Left kidney (tissue), 2 donors: Measurements from ENCODE around the gene CENPO. TPM values are rescaled to one million over a fixed set of nuclear protein-coding genes. Genes with fewer than 3 reads are reported as not detected.

Source experiments
- DNase-seq: peaks from one replicate; pipeline ENCODE4 v3.0.0-alpha.2; 2013
- polyA plus RNA-seq: library from polyadenylated mRNA; unstranded; fragments of 120-200 nt; gene quantifications from one replicate; pipeline ENCODE4 v1.2.1, GENCODE V29; 2013; ENCODE audit not compliant: insufficient read length

Gene CENPO
- polyA plus RNA-seq, 1 donor, result 25.6 TPM

DNA sequence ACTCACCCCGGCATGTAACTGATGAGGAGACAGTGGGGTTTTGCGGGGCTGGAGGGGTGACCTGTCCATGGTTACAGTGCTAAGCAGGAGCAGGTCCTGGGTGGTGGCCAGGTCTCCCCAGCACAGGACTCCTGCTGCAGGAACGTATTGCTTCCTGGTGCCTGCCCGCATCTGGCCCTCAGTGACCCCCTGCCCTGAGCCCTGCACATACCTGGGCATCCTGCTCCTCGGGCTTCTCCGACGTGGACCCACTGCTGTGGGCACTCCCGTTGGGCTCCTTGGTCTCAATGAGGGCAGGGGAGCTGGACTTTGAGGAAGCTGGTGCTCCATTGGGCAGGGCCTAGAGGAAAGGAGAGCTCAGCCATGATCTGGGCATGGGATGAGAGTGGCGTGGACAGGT, 43.5 kb downstream of the CENPO start:
- no peak for DNase-seq

DNA sequence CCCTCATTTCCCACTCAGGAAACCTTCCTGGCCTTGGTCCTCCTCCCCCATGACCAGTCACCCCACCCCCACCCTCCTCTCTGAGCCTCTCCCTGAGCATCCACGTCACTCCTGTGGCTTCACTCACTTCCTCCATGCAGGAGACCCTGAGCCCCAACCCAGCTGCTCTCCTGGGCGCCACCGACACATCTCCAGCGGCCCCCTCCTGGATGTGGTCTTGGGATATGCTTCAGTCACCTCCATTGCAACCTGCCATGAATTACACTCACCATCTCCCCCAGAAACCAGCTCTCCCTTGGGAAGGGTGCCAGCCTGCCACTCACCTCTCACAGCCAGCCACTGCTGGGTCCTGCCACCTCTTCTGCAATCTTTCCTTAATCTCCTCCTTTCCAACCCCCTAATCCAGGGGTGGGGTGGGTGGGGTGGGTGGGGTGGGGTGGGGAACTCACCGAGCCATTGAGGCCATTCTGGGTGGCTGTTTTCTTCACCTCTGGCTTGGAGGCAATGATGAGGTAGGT, 44.8 kb downstream of the CENPO start:
- DNase-seq, result no peak

DNA sequence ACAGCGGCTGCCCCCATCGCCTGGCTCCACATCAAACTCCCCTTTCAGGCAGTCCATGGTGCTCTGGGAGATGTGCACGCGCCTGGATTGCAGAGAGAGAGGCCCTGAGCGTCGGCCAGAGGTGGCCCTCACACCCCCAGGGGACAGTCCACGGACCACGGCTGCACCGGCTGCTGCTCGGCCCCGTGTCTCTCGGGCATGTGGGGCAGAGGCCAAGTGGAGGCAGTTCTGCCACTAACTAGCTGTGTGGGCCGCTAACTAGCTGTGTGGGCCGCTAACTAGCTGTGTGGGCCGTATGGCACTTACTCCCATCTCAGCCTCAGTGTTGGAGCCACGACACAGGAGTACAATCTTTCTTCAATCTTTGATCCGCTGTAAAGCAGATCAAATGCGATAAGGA, 45.3 kb downstream of the CENPO start:
- no peak for DNase-seq

DNA sequence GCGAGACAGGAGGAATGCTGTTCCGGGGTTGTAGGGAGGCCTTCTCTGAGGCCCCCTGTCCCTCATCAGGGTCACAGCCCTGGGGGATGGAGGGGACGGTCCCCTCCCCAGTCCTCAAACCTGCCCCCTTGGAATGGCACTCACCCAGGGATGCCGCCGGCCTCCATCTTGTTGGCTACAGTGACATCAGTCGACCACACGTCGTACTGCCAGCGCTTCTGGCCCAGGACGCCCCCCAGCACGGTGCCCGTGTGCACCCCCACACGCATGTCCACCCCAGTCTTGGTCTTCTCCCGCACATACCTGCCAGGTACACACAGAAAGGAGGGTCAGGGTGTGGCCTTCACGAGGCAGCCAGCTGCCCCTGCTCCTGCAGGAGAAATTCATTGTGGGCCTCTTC, 46.5 kb downstream of the CENPO start:
- no peak for DNase-seq

DNA sequence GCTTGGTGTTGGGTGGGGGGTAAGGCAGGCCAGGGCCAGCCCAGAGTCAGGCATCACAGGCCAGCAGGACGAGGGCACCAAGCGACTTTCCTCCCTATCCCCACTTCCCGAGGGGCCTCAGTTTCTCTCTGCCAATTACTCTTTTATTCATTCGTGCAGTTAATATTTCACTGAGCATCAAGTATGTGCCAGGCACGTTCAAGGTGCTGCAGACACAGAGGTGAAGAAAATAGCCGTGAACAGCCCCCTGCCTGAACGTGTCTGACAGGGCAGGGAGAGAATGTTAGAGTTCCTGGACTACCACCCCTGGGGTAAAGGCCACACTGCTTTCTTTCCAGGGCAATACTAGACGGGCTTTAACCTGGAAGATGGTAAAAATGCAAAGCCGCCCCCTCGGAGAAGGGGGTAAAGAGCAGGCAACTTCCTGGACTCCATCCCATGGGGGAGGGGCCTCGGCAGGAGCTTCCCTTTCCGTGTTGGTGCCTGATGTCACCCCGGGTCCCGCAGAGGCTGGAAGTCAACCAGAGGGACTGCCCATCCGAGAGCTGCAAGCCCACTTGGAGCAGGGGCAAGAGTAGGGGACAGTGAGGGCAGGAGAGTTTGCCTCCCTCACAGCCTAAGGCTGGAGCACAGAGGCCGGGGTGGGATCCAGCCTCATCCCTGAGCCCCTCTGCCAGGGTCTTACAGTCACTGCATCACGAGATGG, 47.1 kb downstream of the CENPO start:
- DNase-seq, result no peak

DNA sequence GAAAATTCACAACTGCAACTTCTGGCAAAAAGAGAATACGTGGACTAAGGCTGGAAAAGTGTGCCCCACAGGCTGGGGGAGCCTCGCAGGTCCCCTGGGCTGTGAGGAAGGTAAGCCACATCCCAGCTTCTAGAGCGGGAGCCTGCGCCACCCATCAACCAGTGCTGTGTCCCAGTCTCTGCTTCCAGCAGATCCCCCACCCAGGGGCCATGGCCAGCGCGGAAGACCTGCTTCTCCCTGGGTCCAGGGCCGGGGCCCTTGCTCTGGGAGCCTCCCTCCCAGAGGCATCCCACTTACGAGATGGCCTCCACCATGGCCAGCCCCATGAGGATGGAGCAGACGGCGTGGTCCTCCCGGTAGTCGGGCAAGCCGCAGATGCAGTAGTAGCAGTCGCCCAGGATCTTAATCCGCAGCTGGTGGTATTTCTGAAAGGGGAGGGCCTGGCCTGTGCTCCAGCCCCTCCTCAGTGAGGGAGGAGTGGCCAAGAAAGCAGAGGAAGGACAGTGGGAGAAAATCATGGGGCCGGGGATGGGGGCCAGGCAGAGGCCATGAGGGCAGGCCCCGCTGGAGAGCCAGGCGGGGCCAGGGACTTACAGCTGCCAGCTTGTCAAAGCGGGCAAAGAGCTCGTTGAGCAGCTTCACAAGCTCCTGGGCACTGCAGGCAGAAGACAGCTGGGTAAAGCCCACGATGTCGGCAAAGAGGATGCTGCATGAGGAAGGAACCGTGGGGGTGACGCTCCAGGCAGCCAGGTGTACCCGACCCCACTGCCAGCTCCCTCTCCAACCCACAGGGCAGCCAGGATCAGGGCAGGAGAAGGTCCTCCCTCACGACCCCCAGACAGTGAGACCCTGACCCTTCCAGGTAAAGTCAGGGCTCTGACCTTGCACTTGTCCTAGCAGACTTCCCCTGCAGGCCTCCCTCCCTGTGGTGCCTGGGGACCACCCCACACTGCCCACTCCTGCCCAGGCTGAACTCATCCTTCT, 48.0 kb downstream of the CENPO start:
- DNase-seq, result no peak

DNA sequence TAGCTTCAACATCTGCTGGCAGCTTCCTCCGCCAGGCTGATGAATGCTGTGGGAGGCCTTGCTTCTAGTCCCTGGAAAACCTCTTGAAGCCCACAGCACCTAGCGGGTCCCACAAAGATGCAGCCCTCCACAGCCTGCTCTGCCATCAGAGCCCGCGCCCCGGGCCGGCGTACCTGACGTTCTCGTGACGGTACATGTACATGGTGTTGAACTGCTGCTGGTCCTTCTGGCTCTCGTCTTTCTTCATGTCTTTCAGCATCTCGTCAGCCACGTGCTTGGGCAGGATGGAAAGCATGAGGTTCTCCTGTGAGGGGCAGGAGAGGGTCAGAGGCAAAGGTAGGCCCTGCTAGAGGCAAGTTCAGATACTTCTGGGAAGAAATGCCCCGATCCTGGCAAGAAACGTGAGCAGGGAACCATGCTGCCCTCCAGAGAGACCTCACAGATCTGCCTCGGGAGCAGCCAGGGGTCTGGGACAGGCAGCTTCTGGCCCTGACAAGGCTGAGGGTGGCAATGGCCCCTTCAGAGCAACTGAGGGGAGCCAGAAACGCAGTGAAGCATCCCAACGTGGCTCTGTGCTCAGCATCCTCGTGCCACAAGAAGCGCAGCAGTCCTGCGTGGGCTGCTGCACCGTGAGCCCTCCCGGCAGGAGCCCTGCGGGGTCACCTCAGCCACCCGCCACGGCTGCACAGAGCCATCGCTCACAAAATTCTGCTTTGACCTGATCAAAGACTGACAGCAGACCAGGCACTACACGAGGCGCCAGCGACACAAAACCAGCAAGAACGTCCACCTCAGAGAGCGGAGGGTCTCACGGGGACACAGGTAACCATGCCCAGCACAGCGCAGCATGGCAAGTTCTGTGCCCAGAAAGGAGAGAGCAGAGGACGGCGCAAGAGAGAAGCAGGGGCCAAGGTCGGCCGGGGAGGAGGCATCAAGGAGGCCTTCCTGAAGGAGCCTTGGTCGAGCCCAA, 49.1 kb downstream of the CENPO start:
- no peak for DNase-seq

DNA sequence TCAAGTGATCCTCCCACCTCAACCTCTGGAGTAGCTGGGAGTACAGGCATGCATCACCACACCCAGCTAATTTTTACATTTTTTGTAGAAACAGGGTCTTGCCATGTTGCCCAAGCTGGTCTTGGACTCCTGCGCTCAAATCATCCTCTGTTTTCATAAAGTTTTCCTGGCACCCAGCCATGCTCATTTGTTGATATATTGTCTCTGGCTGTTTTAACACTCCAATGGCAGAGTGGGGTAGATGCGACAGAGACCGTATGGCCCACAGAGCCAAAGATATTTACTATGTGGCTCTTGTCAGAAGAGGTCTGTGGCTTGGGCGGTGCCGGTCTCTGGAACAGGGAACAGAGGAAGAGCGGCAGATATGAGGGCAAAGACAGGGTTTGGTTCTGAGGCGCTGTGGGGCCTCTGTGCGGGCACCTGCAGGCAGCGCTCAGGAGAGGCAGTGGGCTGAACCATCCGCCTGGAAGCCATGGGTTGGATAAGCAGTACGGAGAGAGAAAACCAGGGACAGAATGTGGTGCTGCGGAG, 50.2 kb downstream of the CENPO start:
- no peak for DNase-seq

DNA sequence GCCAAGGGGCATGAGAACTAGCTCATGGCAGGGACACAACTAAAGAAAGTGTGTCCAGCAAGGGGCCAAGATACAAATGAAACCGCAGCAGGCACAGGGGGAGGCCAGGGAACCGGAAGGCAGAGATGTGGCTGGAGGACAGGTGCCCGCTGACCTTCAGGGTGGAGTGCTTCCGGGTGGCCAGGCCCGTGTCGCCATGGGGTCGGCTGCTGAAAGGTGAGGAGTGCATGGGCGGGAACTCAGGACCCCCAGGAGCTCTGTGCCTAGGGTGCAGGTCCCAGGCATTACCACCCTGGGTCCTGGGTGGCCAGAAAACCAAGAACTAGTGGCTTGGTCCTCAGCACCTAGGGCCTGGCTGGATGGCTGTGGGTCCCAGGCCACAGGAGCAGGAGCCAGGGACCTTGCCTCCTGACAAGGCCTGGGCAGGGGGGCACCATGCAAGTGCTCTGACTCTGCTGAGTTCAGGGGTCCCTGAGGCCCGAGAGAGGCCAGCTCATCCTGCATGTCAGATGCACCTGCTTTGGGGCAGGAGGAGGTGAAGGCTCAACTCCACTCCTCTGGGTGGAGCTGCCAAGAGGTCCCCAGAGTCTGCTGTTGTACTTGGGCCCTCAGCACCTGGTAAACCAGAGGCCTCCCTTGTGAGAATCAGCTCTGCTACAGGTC, 50.9 kb downstream of the CENPO start:
- no peak for DNase-seq

DNA sequence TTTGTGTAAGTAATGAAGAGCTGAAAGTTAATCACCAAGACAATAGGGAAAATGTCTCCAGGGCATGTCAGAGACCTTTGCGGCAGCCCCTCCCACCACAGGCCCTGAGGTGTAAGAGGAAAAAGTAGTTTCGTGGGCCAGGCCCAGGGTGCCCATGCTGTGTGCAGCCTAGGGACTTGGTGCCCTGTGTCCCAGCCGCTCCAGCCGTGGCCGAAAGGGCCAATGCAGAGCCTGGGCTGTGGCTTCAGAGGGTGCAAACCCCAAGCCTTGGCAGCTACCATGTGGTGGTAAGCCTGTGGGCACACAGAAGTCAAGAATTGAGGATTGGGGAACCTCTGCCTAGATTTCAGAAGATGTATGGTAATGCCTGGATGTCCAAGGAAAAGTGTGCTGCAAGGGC, 52.5 kb downstream of the CENPO start:
- DNase-seq, result no peak

DNA sequence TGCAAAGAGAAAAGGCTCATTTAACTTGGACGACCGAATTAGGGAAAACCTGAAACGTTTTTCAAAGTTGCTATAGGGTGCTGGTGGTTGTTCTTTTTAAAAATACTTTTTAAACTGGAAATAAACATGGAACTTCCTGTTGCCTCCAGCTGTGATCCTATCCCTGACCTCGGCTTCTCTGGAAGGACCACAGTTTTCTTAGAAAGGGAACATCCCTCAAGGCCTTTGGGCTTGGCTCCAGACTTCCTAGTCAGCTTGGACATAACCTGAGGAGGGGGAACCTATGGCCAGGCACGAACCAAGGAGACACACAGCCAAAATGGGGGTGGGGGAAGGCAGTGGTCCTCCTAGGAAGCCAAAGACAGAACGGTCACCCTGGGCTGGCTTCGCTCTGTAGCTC, 57.7 kb downstream of the CENPO start:
- DNase-seq, result no peak

DNA sequence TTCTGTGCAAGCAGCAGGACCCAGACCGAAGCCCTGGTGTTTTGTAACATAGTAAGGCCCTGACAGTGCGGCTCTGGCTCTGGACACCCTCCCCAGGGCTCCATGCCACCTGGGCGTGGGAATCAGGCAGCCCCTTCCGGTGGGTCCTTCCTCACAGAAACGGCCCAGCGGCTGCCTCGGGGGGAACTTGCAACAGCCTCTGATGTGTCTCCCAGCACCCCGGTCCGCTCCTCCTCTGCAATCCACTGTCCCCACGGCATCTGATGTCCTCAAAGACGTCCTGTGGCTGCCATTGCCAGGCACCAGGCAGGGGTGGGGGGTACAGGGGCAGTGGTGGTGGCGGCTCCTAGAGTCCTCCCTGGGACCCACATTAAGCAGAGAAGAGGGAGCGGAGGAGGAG, 58.8 kb downstream of the CENPO start:
- DNase-seq, result no peak

DNA sequence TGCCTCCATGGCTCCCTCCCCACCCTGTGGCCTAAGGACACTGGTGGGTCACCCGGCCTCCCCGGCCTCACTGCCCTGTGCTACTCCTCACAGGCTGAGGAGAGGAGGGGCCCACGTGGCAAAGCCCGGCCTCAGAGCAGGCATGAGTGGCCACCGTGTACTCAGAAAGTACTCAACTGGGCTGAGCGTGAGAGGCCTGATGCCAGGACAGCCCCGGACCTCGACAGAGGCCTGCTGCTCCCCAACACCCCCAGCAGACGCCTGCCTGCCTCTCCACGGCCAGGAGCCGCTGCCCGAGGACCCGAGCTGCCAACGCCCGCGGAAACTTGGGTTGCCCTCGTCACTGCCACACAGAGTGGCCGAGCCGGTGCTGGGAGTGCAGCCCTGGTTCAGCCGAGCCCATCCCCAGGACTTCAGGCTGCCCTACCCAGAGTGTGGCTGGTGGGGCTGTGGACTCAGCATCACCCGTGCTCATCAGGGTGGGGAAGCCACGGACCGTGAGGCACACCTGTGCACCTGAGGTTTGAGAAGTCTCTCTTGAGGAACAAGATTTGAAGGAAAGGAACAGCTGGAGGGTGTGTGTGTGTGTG, 59.3 kb downstream of the CENPO start:
- no peak for DNase-seq

DNA sequence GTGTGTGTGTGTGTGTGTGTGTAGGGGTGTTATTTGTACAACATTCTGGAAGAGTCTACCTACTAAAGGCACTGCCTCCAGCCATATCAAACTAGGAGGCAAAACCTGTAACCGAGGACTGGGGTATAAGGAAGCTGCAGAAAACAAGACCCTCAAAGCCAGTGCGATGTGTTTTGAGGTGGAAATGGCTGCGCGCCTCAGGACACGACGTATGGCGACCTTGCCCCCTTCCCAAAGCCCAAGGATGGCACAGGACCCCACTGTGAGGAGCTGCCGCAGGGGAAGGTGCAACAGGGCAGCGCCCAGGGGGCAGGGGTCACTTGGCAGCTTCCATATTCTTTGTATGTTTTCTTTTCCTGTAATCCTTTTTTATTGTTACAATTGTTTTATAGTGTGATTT, 59.8 kb downstream of the CENPO start:
- no peak for DNase-seq

DNA sequence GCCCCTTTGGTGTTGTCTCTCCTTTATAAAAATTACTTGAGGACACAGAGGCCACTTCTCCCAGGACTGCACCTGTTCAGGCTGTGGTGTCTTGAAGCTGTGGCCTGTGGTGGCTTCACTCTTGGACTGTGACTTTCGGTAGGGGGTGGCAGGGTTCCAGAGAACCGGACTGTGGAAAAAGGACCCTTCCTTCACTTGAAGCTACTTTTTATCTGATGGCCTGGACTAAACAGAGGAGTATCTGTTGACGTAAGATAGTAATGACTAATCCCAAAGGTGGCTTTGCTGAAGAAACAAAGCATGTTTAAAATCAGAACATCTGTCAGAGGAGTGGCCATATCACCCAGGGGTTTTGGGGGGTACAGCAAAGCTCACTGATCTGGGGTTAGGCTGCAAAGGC, 60.8 kb downstream of the CENPO start:
- no peak for DNase-seq

DNA sequence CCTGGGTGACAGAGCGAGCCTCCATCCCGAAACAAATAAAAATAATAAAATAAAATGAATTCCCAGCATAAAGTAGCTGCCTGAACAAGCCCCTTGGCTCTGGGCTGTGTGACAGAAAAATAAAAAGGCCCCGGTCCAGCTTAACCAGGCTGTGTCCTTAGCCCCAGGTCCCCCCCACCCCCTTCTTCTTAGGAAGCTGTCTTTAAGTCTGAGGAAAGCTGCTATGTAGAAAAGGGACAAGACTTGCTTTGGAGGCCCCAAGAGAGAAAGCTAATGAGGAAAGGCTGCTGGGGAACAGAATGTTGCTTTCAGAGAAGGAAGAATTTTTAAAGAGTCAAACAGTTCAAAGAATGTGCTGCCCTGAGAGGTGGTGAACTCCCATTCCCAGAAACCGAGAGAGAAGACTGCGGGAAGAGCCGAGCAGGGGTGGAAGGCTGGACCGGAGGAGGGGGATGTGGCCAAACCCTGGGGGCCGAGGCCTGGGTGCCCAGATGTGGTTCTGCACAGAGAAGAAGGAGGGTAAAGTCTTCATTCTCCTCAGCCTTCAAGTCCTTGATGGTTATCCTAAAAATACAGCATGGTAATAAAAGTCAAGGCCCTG, 61.9 kb downstream of the CENPO start:
- no peak for DNase-seq

DNA sequence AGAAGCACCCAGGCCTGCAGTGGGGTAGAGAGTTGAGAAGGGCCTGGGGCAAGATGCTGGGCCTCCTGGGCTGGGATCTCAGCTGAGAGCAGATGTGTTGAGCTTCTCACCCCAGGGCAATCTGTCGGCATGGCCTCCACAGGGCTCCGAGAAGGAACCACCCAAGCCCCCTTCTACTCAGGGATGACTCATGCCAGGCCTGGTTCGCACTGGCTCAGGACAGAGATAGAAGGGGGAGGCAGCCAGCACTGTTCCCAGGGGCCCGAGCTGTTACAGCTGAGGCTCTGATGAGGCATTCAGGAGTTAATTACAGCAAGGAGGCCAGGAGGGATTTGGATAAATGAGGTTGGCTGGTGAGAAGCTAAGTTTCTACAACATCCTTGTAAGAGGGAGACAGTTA, 62.5 kb downstream of the CENPO start:
- DNase-seq, result no peak

DNA sequence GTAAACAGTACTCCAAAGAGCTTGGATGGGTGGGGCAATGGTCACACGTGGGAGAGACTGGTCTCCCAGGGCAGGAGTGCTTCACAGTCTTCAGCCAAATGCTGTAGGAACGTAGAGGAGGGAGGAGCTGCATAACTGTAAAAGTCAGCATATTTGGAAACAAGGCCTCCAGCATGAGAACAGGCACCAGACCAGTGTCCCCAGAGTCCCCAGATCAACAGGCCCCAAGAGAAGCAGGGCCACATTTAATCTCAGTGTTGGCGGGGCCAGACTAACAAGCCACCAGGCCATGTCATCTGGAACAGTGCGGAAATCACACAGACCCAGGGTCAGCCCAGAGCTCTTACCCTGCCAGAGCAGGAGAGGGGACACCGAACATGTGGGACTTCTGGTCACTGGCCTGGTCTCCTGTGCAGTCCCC, 63.6 kb downstream of the CENPO start:
- DNase-seq, result no peak

DNA sequence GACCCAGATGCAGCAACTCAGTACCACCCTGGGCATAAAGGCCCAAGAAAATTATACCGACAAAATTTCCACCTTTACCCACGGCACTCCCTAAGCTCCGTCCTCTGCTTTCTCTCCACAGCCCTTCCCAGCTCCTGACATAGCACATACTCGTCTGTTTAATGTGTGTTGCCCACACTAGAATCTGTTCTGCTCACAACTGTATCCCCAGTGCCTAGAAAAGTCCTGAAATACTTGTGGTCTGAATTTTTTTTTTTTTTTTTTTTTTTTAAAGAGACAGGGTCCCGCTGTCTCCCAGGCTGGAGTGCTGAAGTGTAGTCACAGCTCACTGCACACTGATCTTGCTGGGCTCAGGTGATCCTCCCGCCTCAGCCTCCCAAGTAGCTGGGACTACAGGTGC, 64.5 kb downstream of the CENPO start:
- no peak for DNase-seq

DNA sequence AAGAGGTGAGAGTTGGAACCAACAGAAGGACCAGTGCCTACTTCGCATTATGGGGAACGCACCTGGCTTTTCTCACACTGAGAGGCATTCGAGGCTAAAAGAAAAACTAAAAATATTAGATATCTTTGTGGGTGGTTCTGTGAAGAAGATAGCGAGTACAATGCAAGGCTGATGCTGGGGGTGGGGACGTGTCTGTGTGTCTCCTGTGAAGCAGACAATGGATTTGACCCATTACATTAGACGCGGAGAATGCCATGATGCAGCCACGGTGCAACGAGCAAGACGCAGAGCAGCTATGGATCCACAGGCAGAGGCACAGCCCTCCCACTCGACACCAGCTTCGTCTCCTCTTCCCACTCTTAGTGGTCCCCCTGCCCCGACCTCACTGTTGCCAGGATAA, 65.8 kb downstream of the CENPO start:
- DNase-seq, result no peak
